HepG2 (cell line): ENCODE results near the gene VEGFA. TPM values are rescaled to one million over a fixed set of nuclear protein-coding genes. Genes with fewer than 3 reads are reported as not detected.

Experiments used
- AHDC1 ChIP-seq: sonication (generic); formaldehyde crosslinking; IDR thresholded peaks from 2 replicates; pipeline ENCODE4 v1.5.1; 2020; ENCODE audit warnings: mild to moderate bottlenecking, missing genetic modification reagents, borderline replicate concordance
- ARID3A ChIP-seq: IDR thresholded peaks from 2 replicates; pipeline ENCODE4 v1.6.1; 2012; ENCODE audit warnings: low read depth, low read length, improper control_type of control experiment
- CHD4 ChIP-seq: fragments of 200-600 bp; sonication (generic); IDR thresholded peaks from 2 replicates; pipeline ENCODE4 v1.7.0; 2017; ENCODE audit warnings: mild to moderate bottlenecking, low read length, borderline replicate concordance
- CTCF ChIP-seq: sonication (generic); formaldehyde crosslinking; IDR thresholded peaks from 2 replicates; pipeline ENCODE4 v1.5.0; 2020; ENCODE audit warnings: mild to moderate bottlenecking, missing genetic modification reagents, moderate library complexity
- KAT8 ChIP-seq: IDR thresholded peaks from 2 replicates; pipeline ENCODE4 v1.6.1; 2016; ENCODE audit warnings: missing genetic modification reagents, missing compliant biosample characterization
- MIER2 ChIP-seq: IDR thresholded peaks from 2 replicates; pipeline ENCODE4 v1.6.1; 2016; ENCODE audit warnings: missing biosample characterization, missing genetic modification reagents
- NBN ChIP-seq: fragments of 450-650 bp; conservative IDR thresholded peaks from 2 replicates; pipeline ENCODE4 v1.6.1; 2017
- PAX8 ChIP-seq: sonication (generic); formaldehyde crosslinking; IDR thresholded peaks from 2 replicates; pipeline ENCODE4 v1.8.0; 2022; ENCODE audit warnings: mild to moderate bottlenecking, missing genetic modification reagents, borderline replicate concordance
- RNF219 ChIP-seq: sonication (generic); formaldehyde crosslinking; IDR thresholded peaks from 2 replicates; pipeline ENCODE4 v1.5.0; 2020; ENCODE audit warnings: mild to moderate bottlenecking, missing genetic modification reagents
- SMAD3 ChIP-seq: sonication (generic); formaldehyde crosslinking; IDR thresholded peaks from 2 replicates; pipeline ENCODE4 v1.4.0; 2020; ENCODE audit warnings: missing genetic modification reagents
- TEAD2 ChIP-seq: sonication (generic); formaldehyde crosslinking; IDR thresholded peaks from 2 replicates; pipeline ENCODE4 v1.9.0; 2021; ENCODE audit warnings: missing genetic modification reagents
- TMF1 ChIP-seq: sonication (generic); formaldehyde crosslinking; IDR thresholded peaks from 2 replicates; pipeline ENCODE4 v1.8.1; 2022; ENCODE audit warnings: low read depth, missing genetic modification reagents
- ZBTB38 ChIP-seq: sonication (generic); formaldehyde crosslinking; IDR thresholded peaks from 2 replicates; pipeline ENCODE4 v1.5.1; 2020; ENCODE audit warnings: mild to moderate bottlenecking, missing genetic modification reagents
- ZBTB8A ChIP-seq: sonication (generic); formaldehyde crosslinking; IDR thresholded peaks from 2 replicates; pipeline ENCODE4 v1.4.0; 2020; ENCODE audit warnings: mild to moderate bottlenecking, low read depth, missing genetic modification reagents, borderline replicate concordance
- ZNF260 ChIP-seq: sonication (generic); formaldehyde crosslinking; IDR thresholded peaks from 2 replicates; pipeline ENCODE4 v1.4.0; 2020; ENCODE audit warnings: missing genetic modification reagents, low read depth, mild to moderate bottlenecking, borderline replicate concordance
- ZNF414 ChIP-seq: sonication (generic); formaldehyde crosslinking; IDR thresholded peaks from 2 replicates; pipeline ENCODE4 v1.5.0; 2020; ENCODE audit warnings: missing genetic modification reagents
- polyA plus RNA-seq, 8 experiments: library from polyadenylated mRNA; depleted of rRNA in 3 of 8; stranded (reverse) in 7 of 8; unstranded in 1 of 8; fragments of >200 nt; fragmentation: Illumina TruSeq in 4 of 8; extraction: Trizol in 4 of 8; gene quantifications; 2 replicates each; pipeline versions ENCODE4 v1.2.1 to v1.2.3, GENCODE V29; 2011 to 2016; ENCODE audit warnings: low read depth in 4 of 8, missing spikeins in 1 of 8, mixed read lengths in 1 of 8; ENCODE audit not compliant: insufficient read depth in 1 of 8
- total RNA-seq, 5 experiments: library from RNA; depleted of rRNA; stranded (reverse); fragments of >200 nt; fragmentation: Illumina TruSeq; extraction: Trizol; gene quantifications; 2 replicates each; pipeline ENCODE4 v1.2.3, GENCODE V29; 2016; ENCODE audit warnings: low read depth in 1 of 5

VEGFA gene
- total and polyA plus RNA-seq, 2 of the 13 experiments (the other 11 are each of a cell fraction or from before 2014, with no cell fraction given) = 68.1 to 629 TPM

GRCh38 chr6:43724914-43725642 is 44.9 kb upstream of the VEGFA start (continued):
- TF ChIP-seq AHDC1 (CRISPR knock-in tag) (no peak), CHD4 (no peak), ZNF260 (CRISPR knock-in tag) (no peak), PAX8 (CRISPR knock-in tag) (no peak), CTCF (CRISPR knock-in tag) (peak; percentile 43), TEAD2 (no peak), ZNF414 (CRISPR knock-in tag) (peak; percentile 86), SMAD3 (CRISPR knock-in tag) (peak; percentile 95; the same call in 1 of the 2 replicates), MIER2 (CRISPR knock-in tag) (no peak), RNF219 (CRISPR knock-in tag) (no peak), ZBTB8A (CRISPR knock-in tag) (no peak), ZBTB38 (no peak; the same call in 1 of the 2 replicates), NBN (no peak), ARID3A (no peak), KAT8 (CRISPR knock-in tag) (peak; percentile 64; the same call in 1 of the 2 replicates), TMF1 (CRISPR knock-in tag) (no peak)
